ENCODE results near the gene PRAMEF12.

DNA sequence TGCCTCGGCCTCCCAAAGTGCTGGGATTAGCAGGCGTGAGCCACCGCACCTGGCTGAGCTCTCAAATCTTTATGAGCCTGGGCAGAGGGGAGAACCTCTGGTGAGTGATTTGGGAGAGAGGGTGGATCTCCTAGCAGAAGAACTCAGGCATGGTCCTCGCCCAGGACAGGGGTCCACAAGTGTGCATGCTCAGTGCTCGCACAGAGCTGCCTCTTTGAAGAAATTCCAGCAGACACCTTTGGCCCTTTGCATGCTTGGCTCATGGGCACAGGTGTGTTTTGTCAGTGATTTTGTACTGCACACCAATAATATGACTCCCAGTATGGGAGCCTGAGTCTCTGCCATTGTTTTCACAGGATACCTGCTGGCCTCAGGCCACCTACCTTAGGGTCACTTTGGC is 11.8 kb upstream of the PRAMEF12 start:
- TF ChIP-seq CTCF (IDR thresholded peaks at IDR 0.05) (no peak), EZH2phosphoT487 (IDR thresholded peaks at IDR 0.05; ENCODE audit: borderline replicate concordance, low read depth) (no peak), MEF2A (IDR thresholded peaks at IDR 0.05; ENCODE audit: borderline replicate concordance, low read depth) (no peak), GABPA (IDR thresholded peaks at IDR 0.05; ENCODE audit: low read depth) (no peak), YY1 (IDR thresholded peaks at IDR 0.05; ENCODE audit: low read depth) (no peak), NFIC (IDR thresholded peaks at IDR 0.05; ENCODE audit: borderline replicate concordance) (no peak), EP300 (IDR thresholded peaks at IDR 0.05; ENCODE audit: borderline replicate concordance in 1 of 2, low read depth in 1 of 2, low read length in 1 of 2) (no peak), JUND (IDR thresholded peaks at IDR 0.05) (no peak)
- TF ChIP-seq, protein P1, sequence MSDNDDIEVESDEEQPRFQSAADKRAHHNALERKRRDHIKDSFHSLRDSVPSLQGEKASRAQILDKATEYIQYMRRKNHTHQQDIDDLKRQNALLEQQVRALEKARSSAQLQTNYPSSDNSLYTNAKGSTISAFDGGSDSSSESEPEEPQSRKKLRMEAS (IDR thresholded peaks at IDR 0.05; ENCODE audit: low read depth), result no peak

Measured in SK-N-SH (cell line).